Smooth muscle cell (in vitro differentiated cells): ENCODE results near the gene LGR5. TPM values are rescaled to one million over a fixed set of nuclear protein-coding genes. Genes with fewer than 3 reads are reported as not detected.
A peak's percentile ranks its signal among the peaks of the same experiment; 100 is the strongest.

Experiments used
- DNase-seq: peaks from one replicate; lab custom pipeline; 2025; ENCODE audit not compliant: unreplicated experiment; lab: John Stamatoyannopoulos, UW
- H2AFZ ChIP-seq: fragments of 200-600 bp; sonication (generic); 2 replicates; pipeline ENCODE4 v1.6.0; 2016; ENCODE audit warnings: antibody characterized with exemption, low read depth, mild to moderate bottlenecking
- H3F3A ChIP-seq: fragments of 200-600 bp; sonication (generic); 2 replicates; pipeline ENCODE4 v1.6.0; 2017; ENCODE audit warnings: antibody characterized with exemption, low read depth
- H3K27ac ChIP-seq: fragments of 200-600 bp; sonication (generic); 2 replicates; pipeline ENCODE4 v1.5.1; 2016; ENCODE audit warnings: low read depth, mild to moderate bottlenecking
- H3K27me3 ChIP-seq: fragments of 200-600 bp; sonication (generic); 2 replicates; pipeline ENCODE4 v1.6.1; 2016; ENCODE audit warnings: low read depth, mild to moderate bottlenecking
- H3K36me3 ChIP-seq: fragments of 200-600 bp; sonication (generic); 2 replicates; pipeline ENCODE4 v1.5.1; 2016; ENCODE audit warnings: low read depth
- H3K4me1 ChIP-seq: fragments of 200-600 bp; sonication (generic); 2 replicates; pipeline ENCODE4 v1.5.1; 2016; ENCODE audit warnings: low read depth
- H3K4me2 ChIP-seq: fragments of 200-600 bp; sonication (generic); 2 replicates; pipeline ENCODE4 v1.6.0; 2016; ENCODE audit warnings: mild to moderate bottlenecking
- H3K4me3 ChIP-seq: fragments of 200-600 bp; sonication (generic); 2 replicates; pipeline ENCODE4 v1.5.1; 2016; ENCODE audit warnings: mild to moderate bottlenecking
- H3K79me2 ChIP-seq: fragments of 200-600 bp; sonication (generic); 2 replicates; pipeline ENCODE4 v1.6.0; 2016; ENCODE audit warnings: low read depth, mild to moderate bottlenecking
- H3K9ac ChIP-seq: fragments of 200-600 bp; sonication (generic); 2 replicates; pipeline ENCODE4 v1.6.0; 2016; ENCODE audit warnings: low read depth
- H3K9me3 ChIP-seq: fragments of 200-600 bp; sonication (generic); replicated peaks from 2 replicates; pipeline ENCODE4 v1.5.1; 2016; ENCODE audit warnings: low read depth
- H4K20me1 ChIP-seq: fragments of 200-600 bp; sonication (generic); 2 replicates; pipeline ENCODE4 v1.6.0; 2016; ENCODE audit warnings: low read depth
- WGBS: methylation state at CpG from one replicate; pipeline ENCODE4 v1.1.7; 2016; ENCODE audit warnings: low lambda C conversion rate; 5-methylcytosine and 5-hydroxymethylcytosine counted together
- polyA plus RNA-seq: library from polyadenylated mRNA; unstranded; fragments of >200 nt; fragmentation: Nextera tagmentation; extraction: Ambion mirVana; gene quantifications from 2 replicates; pipeline ENCODE4 v1.2.1, GENCODE V29; 2016
- total RNA-seq: library from RNA; depleted of rRNA; stranded (reverse); fragments of >200 nt; gene quantifications from 2 replicates; pipeline ENCODE4 v1.2.3, GENCODE V29; 2014
- TF ChIP-seq, protein P1 (sequence below): fragments of 200-600 bp; sonication (generic); IDR thresholded peaks from 2 replicates; pipeline ENCODE4 v1.5.1; 2017; ENCODE audit warnings: borderline replicate concordance, mild to moderate bottlenecking, antibody characterized with exemption; ENCODE audit not compliant: insufficient read depth, poor library complexity, severe bottlenecking

Gene LGR5
- total and polyA plus RNA-seq, 2 experiments from 2014 or later, result 0.30 to 0.54 TPM

DNA sequence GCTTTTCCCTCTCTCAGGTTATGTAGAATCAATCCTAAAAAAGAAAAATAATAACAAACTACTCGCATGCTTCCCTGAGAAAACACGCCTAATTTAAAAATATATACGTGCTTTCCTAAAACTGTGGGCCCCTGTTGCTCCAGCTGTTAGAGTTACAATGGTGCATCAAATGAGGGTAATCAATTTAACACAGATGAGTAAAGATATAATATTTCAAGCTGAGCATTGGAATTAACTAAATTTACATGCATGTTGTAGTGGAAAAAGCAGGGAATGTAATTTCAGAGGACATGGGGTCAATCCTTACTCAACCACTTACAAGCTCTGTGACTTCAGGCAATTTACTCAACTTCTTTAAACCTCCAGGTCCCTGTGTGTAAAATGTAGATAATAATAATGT lies 22.4 kb upstream of the LGR5 start:
- Histone ChIP-seq H3K36me3 (no peaks in the 10 kb centered on the region), H3K9me3 (no peaks in the 10 kb centered on the region), H3K9ac (no peak overlapping the region), H3K79me2 (no peaks in the 10 kb centered on the region), H3K27ac (no peak overlapping the region), H3K4me1 (no peaks in the 10 kb centered on the region), H3K4me2 (no peak overlapping the region), H3K27me3 (no peaks in the 10 kb centered on the region), H3F3A (no peaks in the 10 kb centered on the region), H4K20me1 (no peaks in the 10 kb centered on the region), H2AFZ (no peak overlapping the region), H3K4me3 (no peak overlapping the region)
- 98% methylated on average over 3 of the region's 3 CpGs for WGBS
- DNase-seq, result no peak
- TF ChIP-seq, protein P1, sequence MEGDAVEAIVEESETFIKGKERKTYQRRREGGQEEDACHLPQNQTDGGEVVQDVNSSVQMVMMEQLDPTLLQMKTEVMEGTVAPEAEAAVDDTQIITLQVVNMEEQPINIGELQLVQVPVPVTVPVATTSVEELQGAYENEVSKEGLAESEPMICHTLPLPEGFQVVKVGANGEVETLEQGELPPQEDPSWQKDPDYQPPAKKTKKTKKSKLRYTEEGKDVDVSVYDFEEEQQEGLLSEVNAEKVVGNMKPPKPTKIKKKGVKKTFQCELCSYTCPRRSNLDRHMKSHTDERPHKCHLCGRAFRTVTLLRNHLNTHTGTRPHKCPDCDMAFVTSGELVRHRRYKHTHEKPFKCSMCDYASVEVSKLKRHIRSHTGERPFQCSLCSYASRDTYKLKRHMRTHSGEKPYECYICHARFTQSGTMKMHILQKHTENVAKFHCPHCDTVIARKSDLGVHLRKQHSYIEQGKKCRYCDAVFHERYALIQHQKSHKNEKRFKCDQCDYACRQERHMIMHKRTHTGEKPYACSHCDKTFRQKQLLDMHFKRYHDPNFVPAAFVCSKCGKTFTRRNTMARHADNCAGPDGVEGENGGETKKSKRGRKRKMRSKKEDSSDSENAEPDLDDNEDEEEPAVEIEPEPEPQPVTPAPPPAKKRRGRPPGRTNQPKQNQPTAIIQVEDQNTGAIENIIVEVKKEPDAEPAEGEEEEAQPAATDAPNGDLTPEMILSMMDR, result no peak

DNA sequence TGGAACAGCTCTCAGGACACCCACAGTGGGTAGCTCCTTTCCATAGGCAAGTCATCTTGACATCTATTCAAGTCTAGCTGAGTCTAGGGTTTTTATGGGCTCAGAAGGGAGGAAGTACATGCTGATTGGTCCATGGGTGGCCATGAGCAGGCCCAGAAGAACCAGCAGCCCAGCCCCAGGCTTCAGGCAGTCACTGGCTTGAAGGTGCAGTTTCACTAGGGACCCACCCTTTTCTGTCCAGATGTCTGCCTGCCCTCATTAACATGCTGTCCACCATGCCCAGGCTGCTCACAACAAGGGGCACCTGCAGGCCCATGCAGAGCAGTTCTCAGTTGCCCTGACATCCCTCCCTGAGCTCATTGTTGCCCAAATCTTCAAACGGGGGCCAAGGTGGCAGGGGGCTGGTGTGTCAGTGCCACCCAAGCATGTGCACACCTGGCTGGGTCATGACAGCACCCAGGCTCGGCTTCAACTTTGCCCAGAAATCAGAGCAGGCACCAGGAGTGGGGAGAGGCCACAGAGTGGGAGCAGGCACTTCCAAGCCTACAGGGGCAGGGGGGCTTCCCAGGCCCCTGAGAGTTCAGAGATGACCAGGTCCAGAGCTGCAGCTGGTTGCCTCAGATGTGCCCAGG lies 18.7 kb upstream of the LGR5 start:
- 83% methylated on average over 2 of the region's 2 CpGs for WGBS
- Histone ChIP-seq H3K79me2 (no peaks in the 10 kb centered on the region), H2AFZ (no peak overlapping the region), H3K4me3 (no peak overlapping the region), H3F3A (peaks cover 5% of the 10 kb centered on the region), H3K9ac (no peak overlapping the region), H3K4me2 (no peak overlapping the region), H3K27ac (no peak overlapping the region), H3K36me3 (no peaks in the 10 kb centered on the region), H4K20me1 (no peaks in the 10 kb centered on the region), H3K4me1 (peaks cover 6% of the 10 kb centered on the region), H3K27me3 (peaks cover 24% of the 10 kb centered on the region), H3K9me3 (no peaks in the 10 kb centered on the region)
- TF ChIP-seq, protein P1, result no peak
- no peak for DNase-seq

DNA sequence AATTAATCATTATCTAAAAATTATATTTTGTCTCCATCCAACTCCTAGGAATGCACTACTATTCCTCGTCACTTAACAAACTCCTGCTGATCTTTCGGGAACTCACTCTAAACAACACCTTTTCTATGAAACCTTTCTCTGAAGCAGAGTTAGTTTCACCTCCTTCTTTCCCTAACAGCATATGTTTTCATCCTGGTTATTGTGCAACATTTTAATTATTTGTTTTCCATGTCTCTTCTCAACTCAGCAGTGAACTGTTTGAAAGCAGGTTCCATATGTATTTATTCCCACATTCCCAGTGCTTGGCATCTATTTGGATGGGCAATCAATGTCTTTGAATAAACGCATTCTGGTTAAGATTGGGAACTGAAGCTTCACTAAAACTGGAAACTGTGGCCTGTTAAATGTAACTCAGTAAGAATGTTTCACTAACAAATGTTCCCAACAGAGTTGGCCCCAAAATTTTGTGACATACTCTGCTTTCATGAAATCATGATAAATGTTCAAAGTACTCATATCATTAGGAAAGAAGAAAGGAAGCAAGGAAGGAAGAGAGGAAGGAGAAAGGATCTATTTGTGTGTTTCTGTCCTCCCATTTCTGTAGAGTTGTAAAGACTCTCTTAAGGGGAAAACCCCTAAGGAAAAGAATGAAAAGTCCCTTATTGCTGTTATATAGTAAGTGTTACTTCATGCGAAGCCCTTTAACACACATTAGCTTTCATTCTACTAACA lies 13.9 kb upstream of the LGR5 start:
- no peak overlapping the region for H3K4me3 ChIP-seq
- no peak overlapping the region for H3K9ac ChIP-seq
- no peaks in the 10 kb centered on the region for H3K9me3 ChIP-seq
- DNase-seq, result no peak
- no peaks in the 10 kb centered on the region for H3K36me3 ChIP-seq
- H2AFZ ChIP-seq, result no peak overlapping the region
- H3F3A ChIP-seq, result peaks cover 7% of the 10 kb centered on the region
- TF ChIP-seq, protein P1, result no peak
- 81% methylated on average over 4 of the region's 4 CpGs for WGBS
- H4K20me1 ChIP-seq, result no peaks in the 10 kb centered on the region
- H3K79me2 ChIP-seq, result no peaks in the 10 kb centered on the region
- peaks cover 24% of the 10 kb centered on the region for H3K27me3 ChIP-seq
- H3K27ac ChIP-seq, result peak overlapping the region; percentile 56
- H3K4me2 ChIP-seq, result peak overlapping the region; percentile 25
- peaks cover 7% of the 10 kb centered on the region for H3K4me1 ChIP-seq
